ENCODE data around the gene CACNA1H.

DNA sequence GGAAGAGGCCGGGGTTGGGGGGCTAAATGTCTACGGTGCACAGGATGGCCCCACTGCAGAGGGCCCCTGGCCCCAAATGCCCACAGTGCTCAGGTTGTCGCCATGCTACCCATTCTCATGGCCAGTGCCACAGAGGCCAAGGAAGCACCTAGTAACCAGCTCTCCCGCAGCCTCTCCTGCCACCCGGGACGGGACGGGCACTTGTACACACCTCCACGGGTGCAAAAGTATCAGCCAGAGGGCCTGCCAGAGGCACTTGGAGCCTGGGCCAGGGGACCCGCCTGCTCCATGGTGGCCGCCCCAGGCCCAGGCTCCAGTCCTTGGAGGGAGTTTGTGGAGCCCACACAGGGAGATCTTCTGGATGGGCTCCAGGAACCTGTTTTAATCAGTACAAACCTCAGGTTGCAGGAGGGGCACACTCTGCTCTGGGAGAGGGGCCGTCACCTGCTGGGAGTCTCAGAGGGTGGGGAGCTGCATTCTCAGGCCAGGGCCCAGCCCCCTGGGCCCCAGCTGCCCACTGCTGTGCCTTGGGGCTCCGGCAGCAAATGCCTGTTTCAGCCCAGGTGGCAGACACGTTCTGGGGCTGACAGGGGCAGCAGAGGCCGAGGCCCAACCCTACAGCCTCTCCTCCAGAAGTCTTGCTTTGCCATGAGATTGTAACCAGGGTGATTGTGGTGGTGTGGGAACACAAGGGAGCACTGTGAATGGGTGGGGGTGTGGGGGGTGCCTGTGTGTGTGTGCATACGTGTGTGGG, 110.9 kb downstream of the CACNA1H start:
- TF ChIP-seq, protein P1, sequence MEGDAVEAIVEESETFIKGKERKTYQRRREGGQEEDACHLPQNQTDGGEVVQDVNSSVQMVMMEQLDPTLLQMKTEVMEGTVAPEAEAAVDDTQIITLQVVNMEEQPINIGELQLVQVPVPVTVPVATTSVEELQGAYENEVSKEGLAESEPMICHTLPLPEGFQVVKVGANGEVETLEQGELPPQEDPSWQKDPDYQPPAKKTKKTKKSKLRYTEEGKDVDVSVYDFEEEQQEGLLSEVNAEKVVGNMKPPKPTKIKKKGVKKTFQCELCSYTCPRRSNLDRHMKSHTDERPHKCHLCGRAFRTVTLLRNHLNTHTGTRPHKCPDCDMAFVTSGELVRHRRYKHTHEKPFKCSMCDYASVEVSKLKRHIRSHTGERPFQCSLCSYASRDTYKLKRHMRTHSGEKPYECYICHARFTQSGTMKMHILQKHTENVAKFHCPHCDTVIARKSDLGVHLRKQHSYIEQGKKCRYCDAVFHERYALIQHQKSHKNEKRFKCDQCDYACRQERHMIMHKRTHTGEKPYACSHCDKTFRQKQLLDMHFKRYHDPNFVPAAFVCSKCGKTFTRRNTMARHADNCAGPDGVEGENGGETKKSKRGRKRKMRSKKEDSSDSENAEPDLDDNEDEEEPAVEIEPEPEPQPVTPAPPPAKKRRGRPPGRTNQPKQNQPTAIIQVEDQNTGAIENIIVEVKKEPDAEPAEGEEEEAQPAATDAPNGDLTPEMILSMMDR (IDR thresholded peaks at IDR 0.05; ENCODE audit: low read depth, low read length): no peak
- no peak for TF ChIP-seq EZH2phosphoT487 (IDR thresholded peaks at IDR 0.05; ENCODE audit: low read depth)

Data from OCI-LY3 (cell line).